GM06990 (cell line): ENCODE data around the gene SERPINB11.

Experiments used
- DNase-seq: peaks from one replicate; pipeline ENCODE4 v3.0.0-alpha.2; 2011; ENCODE audit not compliant: insufficient read length; ENCODE audit errors: extremely low read depth
- H3K27me3 ChIP-seq: replicated peaks from 2 replicates; pipeline ENCODE4 v1.6.0; 2011; ENCODE audit warnings: low read length; ENCODE audit not compliant: control insufficient read depth, insufficient read depth
- H3K36me3 ChIP-seq: 2 replicates; pipeline ENCODE4 v1.5.1; 2011; ENCODE audit warnings: low read length; ENCODE audit not compliant: control insufficient read depth, insufficient read depth
- H3K4me3 ChIP-seq: replicated peaks from 2 replicates; pipeline ENCODE4 v1.5.1; 2011; ENCODE audit warnings: low read depth, mild to moderate bottlenecking, control low read depth, low read length
- TF ChIP-seq, protein P1 (sequence below): IDR thresholded peaks from 2 replicates; pipeline ENCODE4 v1.5.1; 2011; ENCODE audit warnings: low read length, control low read depth, mild to moderate bottlenecking, inconsistent platforms; ENCODE audit not compliant: insufficient read depth, poor library complexity, severe bottlenecking

The SERPINB11 gene

GRCh38 chr18:63736876-63737275 is 34.1 kb downstream of the SERPINB11 start:
- no peak overlapping the region for H3K4me3 ChIP-seq
- TF ChIP-seq, protein P1, sequence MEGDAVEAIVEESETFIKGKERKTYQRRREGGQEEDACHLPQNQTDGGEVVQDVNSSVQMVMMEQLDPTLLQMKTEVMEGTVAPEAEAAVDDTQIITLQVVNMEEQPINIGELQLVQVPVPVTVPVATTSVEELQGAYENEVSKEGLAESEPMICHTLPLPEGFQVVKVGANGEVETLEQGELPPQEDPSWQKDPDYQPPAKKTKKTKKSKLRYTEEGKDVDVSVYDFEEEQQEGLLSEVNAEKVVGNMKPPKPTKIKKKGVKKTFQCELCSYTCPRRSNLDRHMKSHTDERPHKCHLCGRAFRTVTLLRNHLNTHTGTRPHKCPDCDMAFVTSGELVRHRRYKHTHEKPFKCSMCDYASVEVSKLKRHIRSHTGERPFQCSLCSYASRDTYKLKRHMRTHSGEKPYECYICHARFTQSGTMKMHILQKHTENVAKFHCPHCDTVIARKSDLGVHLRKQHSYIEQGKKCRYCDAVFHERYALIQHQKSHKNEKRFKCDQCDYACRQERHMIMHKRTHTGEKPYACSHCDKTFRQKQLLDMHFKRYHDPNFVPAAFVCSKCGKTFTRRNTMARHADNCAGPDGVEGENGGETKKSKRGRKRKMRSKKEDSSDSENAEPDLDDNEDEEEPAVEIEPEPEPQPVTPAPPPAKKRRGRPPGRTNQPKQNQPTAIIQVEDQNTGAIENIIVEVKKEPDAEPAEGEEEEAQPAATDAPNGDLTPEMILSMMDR, result no peak

GRCh38 chr18:63741769-63742168 is 39.0 kb downstream of the SERPINB11 start:
- Histone ChIP-seq H3K27me3 (no peaks in the 10 kb centered on the region), H3K36me3 (no peaks in the 10 kb centered on the region), H3K4me3 (no peak overlapping the region)
- TF ChIP-seq, protein P1, result no peak
- DNase-seq, result no peak

More at GRCh38 chr18:63736876-63737275, 34.1 kb downstream of the SERPINB11 start:
- Histone ChIP-seq H3K36me3 (no peaks in the 10 kb centered on the region), H3K27me3 (no peaks in the 10 kb centered on the region)
- no peak for DNase-seq

DNA sequence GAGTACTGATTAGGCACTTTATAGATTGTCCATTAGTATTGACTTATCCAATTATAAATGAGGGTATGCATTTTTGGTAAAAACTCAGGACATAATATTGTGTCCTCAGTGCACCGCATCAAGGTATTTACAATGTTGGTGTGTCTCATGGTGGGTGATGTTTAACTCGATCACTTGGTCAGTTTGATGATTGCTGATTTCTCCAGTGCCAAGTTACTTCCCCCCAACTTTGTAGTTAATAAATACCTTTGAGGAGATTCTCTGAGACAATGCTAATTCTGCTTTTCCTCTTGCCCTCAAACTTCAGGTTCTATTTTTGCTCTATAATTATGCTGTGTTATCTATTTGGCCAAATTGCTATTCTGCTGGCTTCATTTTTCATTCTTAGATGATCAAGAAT is 44.2 kb downstream of the SERPINB11 start:
- H3K4me3 ChIP-seq, result no peak overlapping the region
- H3K27me3 ChIP-seq, result no peaks in the 10 kb centered on the region
- TF ChIP-seq, protein P1, result no peak
- H3K36me3 ChIP-seq, result no peaks in the 10 kb centered on the region
- DNase-seq, result no peak

DNA sequence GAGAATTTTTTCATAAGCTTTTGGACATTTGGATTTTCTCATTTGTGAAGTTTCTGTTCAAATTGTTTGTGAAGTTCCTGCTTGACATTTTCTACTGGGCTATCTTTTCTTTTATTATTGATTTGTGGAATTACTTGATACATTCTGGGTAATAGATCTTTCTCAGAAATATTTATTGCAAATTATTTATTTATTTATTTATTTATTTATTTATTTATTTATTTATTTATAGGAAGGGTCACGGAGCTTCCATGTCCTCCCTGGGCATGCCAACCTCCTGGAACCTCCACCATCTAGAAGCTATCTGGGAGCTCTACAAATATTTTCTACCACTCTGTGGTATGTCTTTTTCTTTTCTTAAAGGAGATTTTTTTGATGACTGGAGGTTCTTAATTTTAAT is 46.7 kb downstream of the SERPINB11 start:
- no peak overlapping the region for H3K4me3 ChIP-seq
- DNase-seq, result no peak
- TF ChIP-seq, protein P1, result no peak

DNA sequence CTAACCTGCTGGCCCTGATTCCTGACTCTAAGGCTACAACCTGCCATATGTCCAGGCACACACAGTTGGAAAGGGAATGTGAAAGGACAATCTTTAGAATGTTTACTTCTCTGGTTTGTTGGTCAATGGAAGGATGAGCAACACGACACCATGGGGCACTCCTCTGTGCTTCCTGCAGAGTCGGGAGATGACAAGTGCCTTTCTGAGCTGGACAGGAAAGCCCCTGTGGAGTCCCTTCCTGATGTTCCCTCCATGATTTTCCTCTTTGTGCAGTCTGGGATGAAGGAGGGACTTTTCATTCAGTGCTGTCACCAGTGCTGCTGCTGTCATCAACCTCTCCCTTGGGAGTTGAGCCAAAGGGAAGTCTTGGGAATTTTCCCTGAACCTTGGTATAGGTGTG is 49.9 kb downstream of the SERPINB11 start:
- DNase-seq, result no peak
- Histone ChIP-seq H3K27me3 (no peaks in the 10 kb centered on the region; the same call in 1 of the 2 replicates), H3K4me3 (no peak overlapping the region), H3K36me3 (no peaks in the 10 kb centered on the region)
- TF ChIP-seq, protein P1, result no peak

More for the DNA sequence above, 46.7 kb downstream of the SERPINB11 start:
- no peaks in the 10 kb centered on the region; the same call in 1 of the 2 replicates for H3K27me3 ChIP-seq
- no peaks in the 10 kb centered on the region for H3K36me3 ChIP-seq

DNA sequence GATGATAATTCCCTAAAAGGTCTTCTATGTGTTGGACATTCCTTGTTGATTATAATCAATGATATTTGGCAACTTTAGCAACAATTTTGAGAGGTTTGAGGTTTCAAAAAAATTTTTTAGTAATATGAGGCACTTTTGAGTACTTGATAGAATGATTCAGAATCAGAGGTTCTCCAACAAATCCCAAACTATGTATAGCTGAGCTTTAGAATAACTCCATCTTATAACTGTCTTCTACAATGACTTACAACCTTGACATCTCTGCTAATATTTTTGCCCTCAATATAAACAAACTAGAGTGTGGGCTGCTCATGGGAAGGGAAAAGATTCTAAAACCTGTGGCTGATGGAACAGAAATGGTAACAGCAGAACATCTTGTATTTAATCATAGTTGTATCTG is 50.9 kb downstream of the SERPINB11 start:
- DNase-seq, result no peak
- Histone ChIP-seq H3K27me3 (no peaks in the 10 kb centered on the region; the same call in 1 of the 2 replicates), H3K36me3 (no peaks in the 10 kb centered on the region), H3K4me3 (no peak overlapping the region)
- TF ChIP-seq, protein P1, result no peak
